Measurements from ENCODE around the gene ANO10.

DNA sequence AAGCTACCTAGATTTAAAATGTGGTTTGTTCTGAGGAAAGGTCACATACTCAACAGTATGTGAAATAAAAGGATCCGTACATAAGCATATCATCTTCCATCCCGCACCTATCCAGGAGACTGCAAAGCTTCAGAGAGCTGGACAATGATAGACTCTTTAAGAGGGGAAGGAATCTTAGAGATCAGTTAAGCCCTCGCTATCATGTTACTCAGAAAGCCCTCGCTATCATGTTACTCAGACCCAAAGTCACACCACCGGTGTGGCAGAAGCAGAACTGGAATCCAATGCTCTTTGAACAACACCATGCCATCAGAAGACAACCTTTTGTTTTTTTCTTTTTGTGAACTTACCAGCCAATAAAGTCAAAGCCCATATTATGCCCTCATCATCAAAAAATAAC, 5.8 kb downstream of the ANO10 start:
- TF ChIP-seq, protein P1, sequence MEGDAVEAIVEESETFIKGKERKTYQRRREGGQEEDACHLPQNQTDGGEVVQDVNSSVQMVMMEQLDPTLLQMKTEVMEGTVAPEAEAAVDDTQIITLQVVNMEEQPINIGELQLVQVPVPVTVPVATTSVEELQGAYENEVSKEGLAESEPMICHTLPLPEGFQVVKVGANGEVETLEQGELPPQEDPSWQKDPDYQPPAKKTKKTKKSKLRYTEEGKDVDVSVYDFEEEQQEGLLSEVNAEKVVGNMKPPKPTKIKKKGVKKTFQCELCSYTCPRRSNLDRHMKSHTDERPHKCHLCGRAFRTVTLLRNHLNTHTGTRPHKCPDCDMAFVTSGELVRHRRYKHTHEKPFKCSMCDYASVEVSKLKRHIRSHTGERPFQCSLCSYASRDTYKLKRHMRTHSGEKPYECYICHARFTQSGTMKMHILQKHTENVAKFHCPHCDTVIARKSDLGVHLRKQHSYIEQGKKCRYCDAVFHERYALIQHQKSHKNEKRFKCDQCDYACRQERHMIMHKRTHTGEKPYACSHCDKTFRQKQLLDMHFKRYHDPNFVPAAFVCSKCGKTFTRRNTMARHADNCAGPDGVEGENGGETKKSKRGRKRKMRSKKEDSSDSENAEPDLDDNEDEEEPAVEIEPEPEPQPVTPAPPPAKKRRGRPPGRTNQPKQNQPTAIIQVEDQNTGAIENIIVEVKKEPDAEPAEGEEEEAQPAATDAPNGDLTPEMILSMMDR (IDR thresholded peaks at IDR 0.05; ENCODE audit: low read length): no peak
- no peak for TF ChIP-seq EZH2 (IDR thresholded peaks at IDR 0.05; ENCODE audit: borderline replicate concordance, low read length)

Data from OCI-LY1 (cell line).